Endothelial cell of umbilical vein (primary cell): ENCODE data around the gene TBC1D16. TPM values are rescaled to one million over a fixed set of nuclear protein-coding genes. Genes with fewer than 3 reads are reported as not detected.

Experiments used
- BruUV-seq: library from RNA; stranded (reverse); fragments of 400-500 nt; replicated peaks from 2 replicates; lab custom pipeline; 2021; lab: Mats Ljungman, UMichigan
- CTCF ChIA-PET: fragments of 300-600, 350-600 bp; sonication (Branson Sonifier 250); formaldehyde crosslinking; loops from one replicate; lab custom pipeline; 2021; ENCODE audit warnings: antibody characterized with exemption, inconsistent platforms; lab: Charles Lee
- POLR2A ChIA-PET: fragments of 300-600, 350-600 bp; sonication (Branson Sonifier 250); formaldehyde crosslinking; loops from one replicate; lab custom pipeline; 2021; ENCODE audit warnings: antibody characterized with exemption, inconsistent platforms; lab: Charles Lee
- DNase-seq: peaks from one replicate; pipeline ENCODE4 v3.0.0-alpha.2; 2011; ENCODE audit warnings: low read depth, low spot score
- FAIRE-seq: peaks from 2 replicates; lab custom pipeline; 2011; peaks lifted over from hg19 to GRCh38; lab: Jason Lieb, UNC
- H2AFZ ChIP-seq: 2 replicates; pipeline ENCODE4 v1.6.0; 2012; ENCODE audit warnings: low read depth, low read length, control low read depth, inconsistent platforms
- H3K27ac ChIP-seq: 2 replicates; pipeline ENCODE4 v1.5.1; 2011; ENCODE audit warnings: low read depth, mild to moderate bottlenecking, control low read depth, low read length, moderate library complexity; ENCODE audit not compliant: insufficient read depth
- H3K27me3 ChIP-seq, 2 experiments: 2 replicates each; pipeline versions ENCODE4 v1.6.0 to v1.6.1; 2011; ENCODE audit warnings: low read length in 2 of 2, mixed read lengths in 1 of 2; ENCODE audit not compliant: control insufficient read depth in 2 of 2, insufficient read depth in 2 of 2
- H3K36me3 ChIP-seq, 2 experiments: 2 replicates in 1 of 2; 3 replicates in 1 of 2; pipeline ENCODE4 v1.5.1; 2011; ENCODE audit warnings: low read length in 2 of 2, mild to moderate bottlenecking in 1 of 2, moderate library complexity in 1 of 2; ENCODE audit not compliant: control insufficient read depth in 2 of 2, insufficient read depth in 2 of 2; ENCODE audit errors: extremely low read depth in 1 of 2
- H3K4me1 ChIP-seq: 3 replicates; pipeline ENCODE4 v1.5.1; 2011; ENCODE audit warnings: mild to moderate bottlenecking, low read length; ENCODE audit not compliant: control insufficient read depth, insufficient read depth; ENCODE audit errors: extremely low read depth
- H3K4me2 ChIP-seq: 2 replicates; pipeline ENCODE4 v1.6.1; 2011; ENCODE audit warnings: low read length, control low read depth, mixed read lengths; ENCODE audit not compliant: insufficient read depth
- H3K4me3 ChIP-seq, 3 experiments: fragments of 200-600 bp in 1 of 3; sonication (generic), shearing (Covaris generic) in 1 of 3; replicated peaks in 1 of 3; 2 replicates each; pipeline ENCODE4 v1.5.1; 2011 to 2016; ENCODE audit warnings: control low read depth in 3 of 3, low read length in 3 of 3, mild to moderate bottlenecking in 2 of 3, inconsistent platforms in 1 of 3, low read depth in 1 of 3, moderate library complexity in 1 of 3; ENCODE audit not compliant: insufficient read depth in 1 of 3
- H3K79me2 ChIP-seq: 2 replicates; pipeline ENCODE4 v1.6.0; 2012; ENCODE audit warnings: low read length, inconsistent platforms; ENCODE audit not compliant: control insufficient read depth, insufficient read depth
- H3K9ac ChIP-seq: replicated peaks from 2 replicates; pipeline ENCODE3; 2011; ENCODE audit warnings: low read length, control low read depth; ENCODE audit not compliant: insufficient read depth; ENCODE audit errors: extremely low read depth
- H3K9me1 ChIP-seq: replicated peaks from 3 replicates; pipeline ENCODE4 v1.6.0; 2011; ENCODE audit warnings: mild to moderate bottlenecking, low read length; ENCODE audit not compliant: control insufficient read depth, insufficient read depth; ENCODE audit errors: extremely low read depth
- H3K9me3 ChIP-seq: replicated peaks from 2 replicates; pipeline ENCODE4 v1.5.1; 2012; ENCODE audit warnings: low read length, inconsistent platforms; ENCODE audit not compliant: control insufficient read depth, insufficient read depth
- H4K20me1 ChIP-seq: replicated peaks from 2 replicates; pipeline ENCODE3; 2011; ENCODE audit warnings: mild to moderate bottlenecking, low read length; ENCODE audit not compliant: control insufficient read depth, insufficient read depth; ENCODE audit errors: extremely low read depth
- EZH2 ChIP-seq: IDR thresholded peaks from 2 replicates; pipeline ENCODE4 v1.6.1; 2012; ENCODE audit warnings: borderline replicate concordance, low read depth, mild to moderate bottlenecking, moderate library complexity, low read length, inconsistent platforms; ENCODE audit not compliant: severe bottlenecking
- FOS ChIP-seq: IDR thresholded peaks from 2 replicates; pipeline ENCODE4 v1.6.1; 2011; ENCODE audit warnings: mild to moderate bottlenecking, low read length, moderate library complexity, borderline replicate concordance; ENCODE audit not compliant: insufficient read depth
- GATA2 ChIP-seq: IDR thresholded peaks from 2 replicates; pipeline ENCODE4 v1.7.0; 2011; ENCODE audit warnings: low read depth, mild to moderate bottlenecking, moderate library complexity, mixed read lengths, low read length; ENCODE audit not compliant: insufficient read length, insufficient read depth
- JUN ChIP-seq: IDR thresholded peaks from 2 replicates; pipeline ENCODE4 v1.6.1; 2011; ENCODE audit warnings: borderline replicate concordance, low read depth; ENCODE audit not compliant: insufficient read length, insufficient read depth
- MYC ChIP-seq: IDR thresholded peaks from one replicate; pipeline ENCODE4 v1.6.1; 2011; ENCODE audit warnings: mild to moderate bottlenecking, low read depth, low read length
- POLR2A ChIP-seq: IDR thresholded peaks from 2 replicates; pipeline ENCODE4 v1.6.1; 2012; ENCODE audit warnings: low read depth, mild to moderate bottlenecking, control low read depth, low read length
- POLR2AphosphoS5 ChIP-seq: IDR thresholded peaks from 2 replicates; pipeline ENCODE4 v1.6.1; 2012; ENCODE audit warnings: low read depth, mild to moderate bottlenecking, control low read depth, low read length, moderate library complexity; ENCODE audit not compliant: insufficient read depth
- dilution Hi-C: fragments of 300-500 bp; cut with MboI; formaldehyde crosslinking; loops from one replicate; pipeline ENCODE4 v1.15.0; 2019; ENCODE audit warnings: low sequenced_read_pairs; ENCODE audit not compliant: extremely low pct_ligation_motif_present
- intact Hi-C: fragments of 100-400 bp; cut with micrococcal nuclease; formaldehyde crosslinking; loops from one replicate; pipeline ENCODE4 v1.10.0; 2022
- polyA plus RNA-seq, 4 experiments: library from polyadenylated mRNA; depleted of rRNA in 3 of 4; stranded (reverse) in 3 of 4; unstranded in 1 of 4; fragments of >200 nt; gene quantifications; 2 replicates each; pipeline versions ENCODE4 v1.2.1 to v1.2.3, GENCODE V29; 2011 to 2012; ENCODE audit warnings: missing spikeins in 1 of 4
- total RNA-seq: library from RNA; stranded (reverse); gene quantifications from 2 replicates; pipeline ENCODE4 v1.2.3, GENCODE V29; 2021
- TF ChIP-seq, protein P1 (sequence below), 2 donors: IDR thresholded peaks; 1 replicate in 1 of 2; 2 replicates in 1 of 2; pipeline ENCODE4 v1.5.1; 2011; ENCODE audit warnings: low read length in 2 of 2, mild to moderate bottlenecking in 2 of 2, moderate library complexity in 2 of 2, control low read depth in 1 of 2, inconsistent platforms in 1 of 2, low read depth in 1 of 2; ENCODE audit not compliant: insufficient read depth in 1 of 2; ENCODE audit errors: extremely low read depth in 1 of 2
- TF ChIP-seq, protein P2 (sequence below): IDR thresholded peaks from 2 replicates; pipeline ENCODE4 v1.6.1; 2011; ENCODE audit not compliant: insufficient read depth, insufficient read length

TBC1D16 gene
- total and polyA plus RNA-seq, 2 donors (not counting 3 experiments of a cell fraction or from before 2014, with no cell fraction given), result 12.9 to 48.6 TPM

DNA sequence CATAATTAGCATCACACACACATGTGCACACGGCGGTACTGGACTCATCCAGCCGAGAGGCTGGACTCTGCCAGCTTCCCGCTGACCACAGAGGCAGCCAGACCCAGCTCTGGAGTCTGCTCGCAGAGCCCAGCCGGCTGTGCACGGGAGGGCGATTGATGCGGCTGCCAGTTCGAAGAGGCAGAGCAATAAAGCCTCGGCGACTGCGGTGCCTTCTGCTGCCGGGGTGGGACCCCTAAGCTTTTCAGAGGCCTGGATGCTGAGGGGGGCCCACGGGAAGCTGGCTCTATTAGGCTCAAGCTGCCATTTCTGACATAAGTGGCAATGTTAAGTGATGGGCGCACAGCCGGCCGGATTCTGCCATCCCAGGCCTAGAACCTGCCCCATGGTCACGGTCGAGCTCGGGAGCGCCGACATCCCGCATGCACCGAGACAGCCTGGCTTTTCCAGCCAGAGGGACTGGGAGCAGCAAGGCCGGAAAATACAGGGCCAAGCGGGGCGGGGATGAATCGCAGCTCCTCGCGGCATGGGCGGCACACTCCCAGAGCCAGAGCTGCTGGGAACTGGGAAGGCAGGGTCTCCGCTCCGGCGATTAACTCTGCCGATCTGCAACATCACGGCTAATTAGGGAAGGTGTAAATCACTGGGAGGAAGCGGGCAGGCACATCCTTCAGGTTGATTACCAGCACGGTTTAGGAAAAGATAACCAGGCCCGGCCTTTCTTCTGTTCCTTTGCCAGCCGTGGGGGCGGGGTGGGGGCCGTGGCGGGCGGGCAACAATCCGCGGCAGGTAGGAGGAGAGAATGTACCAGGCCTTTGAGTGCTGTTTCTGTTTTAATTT is 57.7 kb downstream of the TBC1D16 start:
- no TSS peak for BruUV-seq
- Histone ChIP-seq H3K4me3 (no peak overlapping the region), H3K36me3 (peaks cover 0 to 8% of the 10 kb centered on the region in 2 experiments), H3K4me1 (no peaks in the 10 kb centered on the region), H3K79me2 (no peaks in the 10 kb centered on the region), H4K20me1 (no peaks in the 10 kb centered on the region), H3K9me3 (no peaks in the 10 kb centered on the region), H3K27me3 (no peaks in the 10 kb centered on the region), H3K9ac (no peak overlapping the region), H3K9me1 (no peaks in the 10 kb centered on the region), H2AFZ (no peak overlapping the region), H3K27ac (no peak overlapping the region), H3K4me2 (peak overlapping the region; percentile 28)
- TF ChIP-seq, protein P1, sequence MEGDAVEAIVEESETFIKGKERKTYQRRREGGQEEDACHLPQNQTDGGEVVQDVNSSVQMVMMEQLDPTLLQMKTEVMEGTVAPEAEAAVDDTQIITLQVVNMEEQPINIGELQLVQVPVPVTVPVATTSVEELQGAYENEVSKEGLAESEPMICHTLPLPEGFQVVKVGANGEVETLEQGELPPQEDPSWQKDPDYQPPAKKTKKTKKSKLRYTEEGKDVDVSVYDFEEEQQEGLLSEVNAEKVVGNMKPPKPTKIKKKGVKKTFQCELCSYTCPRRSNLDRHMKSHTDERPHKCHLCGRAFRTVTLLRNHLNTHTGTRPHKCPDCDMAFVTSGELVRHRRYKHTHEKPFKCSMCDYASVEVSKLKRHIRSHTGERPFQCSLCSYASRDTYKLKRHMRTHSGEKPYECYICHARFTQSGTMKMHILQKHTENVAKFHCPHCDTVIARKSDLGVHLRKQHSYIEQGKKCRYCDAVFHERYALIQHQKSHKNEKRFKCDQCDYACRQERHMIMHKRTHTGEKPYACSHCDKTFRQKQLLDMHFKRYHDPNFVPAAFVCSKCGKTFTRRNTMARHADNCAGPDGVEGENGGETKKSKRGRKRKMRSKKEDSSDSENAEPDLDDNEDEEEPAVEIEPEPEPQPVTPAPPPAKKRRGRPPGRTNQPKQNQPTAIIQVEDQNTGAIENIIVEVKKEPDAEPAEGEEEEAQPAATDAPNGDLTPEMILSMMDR (IDR thresholded peaks at IDR 0.05; ENCODE audit: extremely low read depth in 1 of 2, insufficient read depth in 1 of 2, low read depth in 1 of 2, low read length in 2 of 2), result no peak
- DNase-seq, result no peak
- intact Hi-C loops, result no loop called here
- dilution Hi-C loops, result no loop called here
- ChIA-PET CTCF (interaction anchor here (1.2 to 2.0 kb wide), 5 partner anchors 8 to 236 kb away, joined by 3 to 6 read pairs (median 3); no protein-coding TSS in a partner anchor), POLR2A (interaction anchor here (1.0 kb wide), 1 partner anchor 8 kb away, joined by 3 read pairs; no protein-coding TSS in a partner anchor)
- FAIRE-seq, result no peak

DNA sequence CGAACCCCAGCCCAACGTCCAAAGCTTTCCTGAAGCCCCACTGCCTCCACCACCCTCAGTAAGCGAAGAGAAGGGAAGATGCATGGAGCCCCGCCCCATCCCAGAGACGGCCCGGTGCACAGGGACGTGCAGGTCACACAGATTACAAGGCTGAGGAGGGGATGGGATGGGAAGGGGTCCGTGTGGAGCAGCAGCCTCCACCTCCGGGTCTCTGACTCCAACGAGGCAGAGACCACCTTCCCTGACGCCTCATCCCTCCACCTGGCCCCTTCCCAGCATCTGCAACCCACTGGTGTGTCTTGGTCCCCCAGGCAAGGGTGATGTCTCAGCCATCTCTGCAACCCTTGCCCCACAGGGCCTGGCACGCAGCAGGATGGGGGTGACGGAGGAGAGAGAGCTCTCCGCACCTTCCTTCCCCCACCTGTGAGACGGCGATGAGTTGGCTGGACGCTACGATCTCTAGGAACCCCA is 58.5 kb downstream of the TBC1D16 start:
- Histone ChIP-seq H3K79me2 (no peaks in the 10 kb centered on the region), H4K20me1 (no peaks in the 10 kb centered on the region), H3K9ac (no peak overlapping the region), H3K27ac (no peak overlapping the region), H3K4me3 (no peak overlapping the region), H3K9me3 (no peaks in the 10 kb centered on the region), H3K36me3 (peaks cover 0 to 12% of the 10 kb centered on the region in 2 experiments), H3K27me3 (no peaks in the 10 kb centered on the region), H3K4me1 (no peaks in the 10 kb centered on the region), H3K9me1 (no peaks in the 10 kb centered on the region), H3K4me2 (no peak overlapping the region), H2AFZ (no peak overlapping the region)
- dilution Hi-C loops (no loop called here), intact Hi-C loops (no loop called here)
- POLR2A ChIA-PET, result no interaction called here
- TF ChIP-seq EZH2 (no peak), POLR2A (no peak), JUN (no peak), MYC (no peak), GATA2 (no peak), POLR2AphosphoS5 (no peak), FOS (no peak)
- TF ChIP-seq, protein P2, sequence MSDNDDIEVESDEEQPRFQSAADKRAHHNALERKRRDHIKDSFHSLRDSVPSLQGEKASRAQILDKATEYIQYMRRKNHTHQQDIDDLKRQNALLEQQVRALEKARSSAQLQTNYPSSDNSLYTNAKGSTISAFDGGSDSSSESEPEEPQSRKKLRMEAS, result no peak
- TF ChIP-seq, protein P1 (IDR thresholded peaks at IDR 0.05; ENCODE audit: extremely low read depth in 1 of 2, insufficient read depth in 1 of 2, low read depth in 1 of 2, low read length in 2 of 2), result no peak
- no peak for DNase-seq
- CTCF ChIA-PET, result interaction anchor here (1.3 to 2.0 kb wide), 3 partner anchors 12 to 235 kb away, joined by 3 to 6 read pairs (median 4); no protein-coding TSS in a partner anchor
- no TSS peak for BruUV-seq
- no peak for FAIRE-seq
